Activated naive CD4-positive, alpha-beta T cell treated with anti-CD3 and anti-CD28 coated beads, Interleukin-2, amount 10 ng/mL, durations not matched to agents 7 days and 5 days (primary cell): ENCODE data around the gene MBP.
A peak's percentile ranks its signal among the peaks of the same experiment; 100 is the strongest.

Experiments used
- CTCF ChIA-PET: fragments of 350-600 bp; sonication (Branson Sonifier 250); formaldehyde crosslinking; loops from one replicate; lab custom pipeline; 2021; ENCODE audit warnings: antibody characterized with exemption; lab: Charles Lee
- DNase-seq: peaks from one replicate; pipeline ENCODE4 v3.0.0-alpha.2; 2020
- H3K27ac Mint-ChIP-seq: one replicate; pipeline ENCODE4 v1.8.0; 2021; ENCODE audit warnings: mild to moderate bottlenecking, moderate library complexity, mixed read lengths
- H3K27me3 Mint-ChIP-seq: one replicate; pipeline ENCODE4 v1.8.0; 2021; ENCODE audit warnings: mild to moderate bottlenecking, mixed read lengths
- H3K36me3 Mint-ChIP-seq: one replicate; pipeline ENCODE4 v1.8.0; 2021; ENCODE audit warnings: mixed read lengths
- H3K4me1 Mint-ChIP-seq: one replicate; pipeline ENCODE4 v1.8.0; 2021; ENCODE audit warnings: mixed read lengths
- H3K4me3 Mint-ChIP-seq: one replicate; pipeline ENCODE4 v1.8.0; 2021; ENCODE audit warnings: mild to moderate bottlenecking, moderate library complexity, mixed read lengths
- H3K9me3 Mint-ChIP-seq: one replicate; pipeline ENCODE4 v1.8.0; 2021; ENCODE audit warnings: mixed read lengths

MBP gene

GRCh38 chr18:77090546-77091174 is 41.9 kb downstream of the MBP start:
- H3K27ac Mint-ChIP-seq, result peak overlapping the region; percentile 39
- no peak overlapping the region for H3K4me3 Mint-ChIP-seq
- CTCF ChIA-PET, result interaction anchor here (1.6 kb wide), 1 partner anchor 22 kb away, joined by 4 read pairs; no protein-coding TSS in a partner anchor
- H3K9me3 Mint-ChIP-seq, result no peaks in the 10 kb centered on the region
- peaks cover 45% of the 10 kb centered on the region for H3K4me1 Mint-ChIP-seq
- H3K27me3 Mint-ChIP-seq, result no peaks in the 10 kb centered on the region
- DNase-seq, result no peak
- peaks cover 58% of the 10 kb centered on the region for H3K36me3 Mint-ChIP-seq

GRCh38 chr18:77089723-77090285 is 42.8 kb downstream of the MBP start:
- peaks cover 41% of the 10 kb centered on the region for H3K4me1 Mint-ChIP-seq
- H3K36me3 Mint-ChIP-seq, result peaks cover 54% of the 10 kb centered on the region
- H3K27ac Mint-ChIP-seq, result no peak overlapping the region
- no peaks in the 10 kb centered on the region for H3K27me3 Mint-ChIP-seq
- H3K4me3 Mint-ChIP-seq, result no peak overlapping the region
- H3K9me3 Mint-ChIP-seq, result no peaks in the 10 kb centered on the region
- no peak for DNase-seq
- CTCF ChIA-PET, result interaction anchor here (1.6 kb wide), 1 partner anchor 21 kb away, joined by 4 read pairs; no protein-coding TSS in a partner anchor

GRCh38 chr18:77088963-77089722 is 43.4 kb downstream of the MBP start:
- Mint-ChIP-seq H3K27me3 (no peaks in the 10 kb centered on the region), H3K36me3 (peaks cover 54% of the 10 kb centered on the region), H3K27ac (peak overlapping the region; percentile 19), H3K9me3 (no peaks in the 10 kb centered on the region), H3K4me1 (peaks cover 42% of the 10 kb centered on the region), H3K4me3 (no peak overlapping the region)
- no peak for DNase-seq
- CTCF ChIA-PET, result interaction anchor here (1.6 kb wide), 1 partner anchor 20 kb away, joined by 4 read pairs; no protein-coding TSS in a partner anchor

- CTCF ChIA-PET, result no interaction called here
- Mint-ChIP-seq H3K9me3 (no peaks in the 10 kb centered on the region), H3K4me3 (no peak overlapping the region), H3K27ac (no peak overlapping the region), H3K4me1 (peaks cover 49% of the 10 kb centered on the region), H3K27me3 (no peaks in the 10 kb centered on the region), H3K36me3 (peaks cover 56% of the 10 kb centered on the region)
- no peak for DNase-seq
Observed at GRCh38 chr18:77087393-77088141, 45.0 kb downstream of the MBP start.

- peaks cover 50% of the 10 kb centered on the region for H3K4me1 Mint-ChIP-seq
- DNase-seq, result no peak
- no peak overlapping the region for H3K27ac Mint-ChIP-seq
- no peaks in the 10 kb centered on the region for H3K27me3 Mint-ChIP-seq
- CTCF ChIA-PET, result interaction anchor here (1.3 kb wide), 1 partner anchor 18 kb away, joined by 3 read pairs; no protein-coding TSS in a partner anchor
- H3K36me3 Mint-ChIP-seq, result peaks cover 58% of the 10 kb centered on the region
- H3K4me3 Mint-ChIP-seq, result no peak overlapping the region
- H3K9me3 Mint-ChIP-seq, result no peaks in the 10 kb centered on the region
Observed at GRCh38 chr18:77086656-77087392, 45.8 kb downstream of the MBP start.

GRCh38 chr18:77086034-77086433 is 46.5 kb downstream of the MBP start:
- DNase-seq, result no peak
- H3K27me3 Mint-ChIP-seq, result no peaks in the 10 kb centered on the region
- H3K9me3 Mint-ChIP-seq, result no peaks in the 10 kb centered on the region
- peaks cover 58% of the 10 kb centered on the region for H3K36me3 Mint-ChIP-seq
- H3K27ac Mint-ChIP-seq, result no peak overlapping the region
- peaks cover 53% of the 10 kb centered on the region for H3K4me1 Mint-ChIP-seq
- CTCF ChIA-PET, result interaction anchor here (1.3 kb wide), 1 partner anchor 17 kb away, joined by 3 read pairs; no protein-coding TSS in a partner anchor
- no peak overlapping the region for H3K4me3 Mint-ChIP-seq

GRCh38 chr18:77084688-77085035 is 47.9 kb downstream of the MBP start:
- Mint-ChIP-seq H3K9me3 (no peaks in the 10 kb centered on the region), H3K4me1 (peaks cover 60% of the 10 kb centered on the region), H3K27me3 (no peaks in the 10 kb centered on the region), H3K4me3 (no peak overlapping the region), H3K36me3 (peaks cover 58% of the 10 kb centered on the region), H3K27ac (peak overlapping the region; percentile 53)
- no peak for DNase-seq
- CTCF ChIA-PET, result interaction anchor here (1.3 to 1.5 kb wide), 2 partner anchors 12 to 15 kb away, joined by 4 to 5 read pairs; no protein-coding TSS in a partner anchor

- Mint-ChIP-seq H3K4me1 (peaks cover 66% of the 10 kb centered on the region), H3K9me3 (no peaks in the 10 kb centered on the region), H3K27ac (no peak overlapping the region), H3K4me3 (no peak overlapping the region), H3K36me3 (peaks cover 59% of the 10 kb centered on the region), H3K27me3 (no peaks in the 10 kb centered on the region)
- CTCF ChIA-PET, result no interaction called here
- DNase-seq, result no peak
Observed at GRCh38 chr18:77082316-77082955, 50.1 kb downstream of the MBP start.

- CTCF ChIA-PET, result no interaction called here
- Mint-ChIP-seq H3K36me3 (peaks cover 56% of the 10 kb centered on the region), H3K27ac (no peak overlapping the region), H3K4me3 (no peak overlapping the region), H3K27me3 (no peaks in the 10 kb centered on the region), H3K4me1 (peaks cover 67% of the 10 kb centered on the region), H3K9me3 (no peaks in the 10 kb centered on the region)
- DNase-seq, result no peak
Observed at GRCh38 chr18:77081390-77081778, 51.2 kb downstream of the MBP start.

GRCh38 chr18:77079954-77080682 is 52.5 kb downstream of the MBP start:
- CTCF ChIA-PET, result no interaction called here
- Mint-ChIP-seq H3K9me3 (no peaks in the 10 kb centered on the region), H3K27ac (no peak overlapping the region), H3K27me3 (no peaks in the 10 kb centered on the region), H3K4me3 (no peak overlapping the region), H3K36me3 (peaks cover 52% of the 10 kb centered on the region), H3K4me1 (peaks cover 62% of the 10 kb centered on the region)
- DNase-seq, result no peak

- H3K27ac Mint-ChIP-seq, result no peak overlapping the region
- peaks cover 50% of the 10 kb centered on the region for H3K36me3 Mint-ChIP-seq
- H3K9me3 Mint-ChIP-seq, result no peaks in the 10 kb centered on the region
- H3K27me3 Mint-ChIP-seq, result no peaks in the 10 kb centered on the region
- peaks cover 59% of the 10 kb centered on the region for H3K4me1 Mint-ChIP-seq
- no peak overlapping the region for H3K4me3 Mint-ChIP-seq
- CTCF ChIA-PET, result no interaction called here
- DNase-seq, result no peak
Observed at GRCh38 chr18:77079088-77079487, 53.5 kb downstream of the MBP start.

GRCh38 chr18:77078690-77079070 is 53.9 kb downstream of the MBP start:
- Mint-ChIP-seq H3K36me3 (peaks cover 50% of the 10 kb centered on the region), H3K9me3 (no peaks in the 10 kb centered on the region), H3K4me1 (peaks cover 59% of the 10 kb centered on the region), H3K27me3 (no peaks in the 10 kb centered on the region), H3K27ac (peak overlapping the region; percentile 49), H3K4me3 (no peak overlapping the region)
- DNase-seq, result no peak
- CTCF ChIA-PET, result no interaction called here
